Fibroblast of skin of left biceps (primary cell): Measurements from ENCODE around the gene FOXO1.
"Not testable (repeated sequence)": the region's sequence is repeated elsewhere in the genome, so short reads cannot be mapped to it uniquely, and the experiment has no call there.

Experiments
- DNase-seq, 2 experiments: peaks; one replicate each; pipeline ENCODE4 v3.0.0-alpha.2; 2013; ENCODE audit warnings: low read depth in 2 of 2

Gene FOXO1

DNA sequence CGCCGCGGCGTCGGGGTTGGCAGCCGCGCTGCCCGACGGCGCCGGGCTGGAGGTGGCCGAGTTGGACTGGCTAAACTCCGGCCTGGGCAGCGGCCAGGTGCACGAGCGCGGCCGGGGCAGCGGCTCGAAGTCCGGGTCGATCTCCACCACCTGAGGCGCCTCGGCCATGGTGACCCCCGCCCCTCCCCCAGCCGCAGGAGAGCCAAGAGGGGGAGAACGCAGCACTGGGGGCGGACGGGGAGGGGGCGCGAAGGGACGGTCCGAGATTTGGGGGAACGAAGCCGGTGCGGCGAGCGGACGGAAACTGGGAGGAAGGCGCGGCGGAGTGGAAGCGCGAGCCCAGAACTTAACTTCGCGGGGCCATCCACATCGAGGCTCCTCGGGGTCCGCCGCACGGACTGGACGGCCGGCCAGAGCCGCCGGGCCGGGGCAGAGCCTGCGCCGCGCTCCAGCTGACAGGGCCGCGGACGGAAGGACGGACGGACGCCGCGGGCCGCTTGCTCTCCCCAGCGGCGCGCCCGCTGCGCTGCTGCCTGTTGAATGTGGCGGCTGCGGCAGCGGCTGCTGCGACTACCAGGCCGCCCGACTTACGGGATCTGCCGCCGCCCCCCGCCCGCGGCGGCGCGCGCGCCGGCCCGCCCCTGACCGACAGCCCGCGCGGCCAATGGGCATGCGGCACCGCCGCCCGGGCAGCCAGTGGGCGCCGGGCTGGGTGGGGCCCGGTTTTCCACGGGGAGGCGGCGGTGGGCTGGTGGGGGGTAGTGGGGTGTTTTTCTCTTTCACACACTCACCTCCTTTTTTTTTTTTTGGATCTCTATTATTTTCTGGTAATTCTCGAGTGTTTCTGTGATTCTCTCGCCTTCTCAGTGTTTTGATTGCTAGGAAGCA, at the start of gene FOXO1:
FOXO1 (minus strand) TSS at position 597 of the 888 bp plus-strand sequence; CDS start at position 168, 429 bp downstream.
- peak; percentile 68 to 72 for DNase-seq

DNA sequence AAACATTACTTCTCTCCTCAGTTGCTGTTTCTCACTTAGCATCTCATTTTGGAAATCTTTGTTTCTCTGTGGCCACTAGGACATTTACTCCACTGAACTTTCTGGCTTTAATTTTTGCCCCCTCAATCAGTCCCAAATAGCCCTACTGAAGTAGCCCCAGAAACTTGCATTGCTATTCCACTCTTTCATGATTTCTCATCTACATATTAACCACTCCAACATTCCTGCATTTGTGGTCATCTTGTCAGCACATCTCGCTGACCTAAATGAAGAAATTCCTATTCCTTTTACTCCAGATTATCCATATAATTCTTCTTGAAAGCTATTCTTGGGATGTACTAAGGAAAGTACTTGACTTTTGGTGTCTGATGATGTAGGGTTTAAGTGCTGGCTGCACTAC, 48.0 kb upstream of the FOXO1 start:
- DNase-seq, result not testable (repeated sequence)

DNA sequence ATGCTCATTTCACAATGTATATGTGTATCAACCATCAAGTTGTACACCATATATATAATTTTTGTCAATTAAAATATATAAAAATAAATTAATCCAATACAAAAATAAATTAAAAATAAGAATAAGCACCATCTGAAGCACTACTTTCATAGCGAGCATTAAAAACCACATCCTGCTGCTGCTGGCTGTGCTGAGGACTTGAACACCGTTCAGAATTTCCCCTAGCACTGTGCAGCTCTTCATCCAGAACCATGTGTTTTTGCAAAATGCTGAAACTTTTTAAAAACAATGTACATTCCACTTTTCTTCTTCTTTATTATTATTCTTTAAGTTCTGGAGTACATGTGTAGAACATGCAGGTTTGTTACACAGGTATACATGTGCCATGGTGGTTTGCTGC, 40.0 kb upstream of the FOXO1 start:
- no peak for DNase-seq

DNA sequence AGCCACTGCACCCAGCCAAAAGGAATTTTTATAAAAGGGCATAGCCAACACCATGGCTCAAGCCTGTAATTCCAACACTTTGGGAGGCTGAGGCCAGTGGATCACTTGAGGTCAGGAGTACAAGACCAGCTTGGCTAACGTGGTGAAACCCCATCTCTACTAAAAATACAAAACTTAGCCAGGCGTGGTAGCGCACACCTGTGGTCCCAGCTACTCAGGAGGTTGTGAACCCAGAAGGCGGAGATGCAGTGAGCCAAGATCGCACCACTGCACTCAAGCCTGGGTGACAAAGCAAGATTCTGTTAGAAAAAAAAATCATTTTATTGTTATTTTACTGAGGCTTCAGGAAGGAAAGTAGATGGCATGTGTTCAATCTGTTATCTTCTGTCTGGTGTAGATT, 31.3 kb upstream of the FOXO1 start:
- DNase-seq, result no peak

DNA sequence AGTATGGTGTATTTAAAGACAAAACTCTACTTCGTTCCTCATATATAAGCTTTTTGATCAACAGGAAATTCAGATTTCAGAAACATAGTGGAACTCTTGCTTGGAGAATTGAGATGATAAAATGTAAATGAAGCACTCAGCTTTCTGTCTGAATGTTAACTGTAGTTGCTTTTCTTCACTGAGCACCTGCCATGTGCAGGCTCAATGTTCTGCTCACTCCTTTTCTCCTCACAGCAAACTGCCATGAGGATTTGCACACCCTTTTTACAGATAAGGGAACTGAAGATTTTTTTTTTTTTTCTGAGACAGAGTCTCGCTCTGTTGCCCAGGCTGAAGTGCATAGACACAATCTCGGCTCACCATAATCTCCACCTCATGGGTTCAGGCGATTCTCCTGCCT, 28.0 kb upstream of the FOXO1 start:
- DNase-seq, result no peak

DNA sequence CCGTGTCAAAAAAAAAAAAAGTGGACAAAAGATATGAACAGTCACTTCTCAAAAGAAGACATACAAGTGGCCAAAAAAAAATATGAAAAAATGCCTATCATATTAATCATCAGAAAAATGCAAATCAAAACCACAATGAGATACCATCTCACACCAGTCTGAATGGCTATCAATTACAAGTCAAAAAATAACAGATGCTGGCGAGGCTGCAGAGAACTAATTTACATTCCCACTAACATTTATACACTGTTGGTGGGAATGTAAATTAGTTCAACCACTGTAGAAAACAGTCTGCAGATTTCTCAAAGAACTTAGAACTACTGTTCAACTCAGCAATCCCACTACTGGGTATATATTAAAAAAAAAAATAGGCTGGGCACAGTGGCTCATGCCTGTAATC, 26.5 kb upstream of the FOXO1 start:
- DNase-seq, result no peak

DNA sequence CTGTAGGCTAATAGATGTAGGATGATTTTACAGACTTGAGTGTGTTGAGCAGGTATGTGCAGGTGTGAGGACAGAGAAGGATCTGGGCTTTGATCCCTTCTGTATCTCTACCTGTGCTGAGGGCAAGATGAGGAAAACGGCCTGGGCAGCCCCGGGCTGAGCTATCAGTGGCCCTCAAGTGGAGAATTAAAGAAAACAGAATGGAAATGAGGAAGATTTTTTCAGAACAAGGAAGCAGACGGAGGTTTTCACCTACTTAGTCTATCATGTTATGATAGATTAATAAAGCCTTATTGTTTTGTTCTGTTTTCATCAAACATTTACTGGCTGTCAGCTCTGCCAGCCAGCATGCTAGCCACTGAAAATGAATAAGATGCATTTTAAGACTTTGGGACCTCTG, 22.3 kb upstream of the FOXO1 start:
- no peak for DNase-seq

DNA sequence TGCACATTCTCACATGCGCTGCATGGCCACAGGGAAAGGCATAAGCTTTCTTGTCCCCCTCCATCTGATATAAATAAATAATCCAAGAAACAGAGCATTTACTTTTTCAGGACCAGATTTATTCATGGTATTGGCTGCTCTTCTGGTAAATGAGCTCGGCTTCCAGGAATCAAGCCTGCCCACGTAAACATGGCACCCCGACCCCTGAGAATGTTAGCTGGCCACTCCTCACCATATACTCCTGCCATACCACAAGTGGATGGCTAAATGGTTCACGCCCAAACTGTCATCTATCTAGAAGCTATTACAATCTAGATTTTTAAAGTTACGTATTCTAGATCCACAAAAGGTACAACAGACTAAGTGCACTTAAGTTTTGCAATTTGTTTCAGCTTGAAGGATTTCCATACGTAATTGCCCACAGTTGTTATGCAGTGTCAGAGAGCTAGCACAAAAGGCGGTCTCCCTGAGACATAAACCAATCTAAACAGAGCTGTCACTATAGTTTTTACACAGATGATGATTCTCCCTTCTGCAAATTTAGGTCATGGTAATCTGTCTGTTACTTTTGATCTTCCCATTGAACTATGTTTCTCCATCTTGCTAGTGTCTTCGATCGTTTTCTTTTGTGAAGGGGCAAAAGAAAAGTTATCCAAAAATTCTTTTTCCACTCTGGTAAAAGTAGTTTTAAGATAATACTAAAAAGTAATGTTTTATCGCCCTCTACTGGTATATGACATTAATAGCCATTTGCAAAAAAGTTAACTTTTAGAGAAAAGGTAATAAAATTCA, 16.2 kb upstream of the FOXO1 start:
- DNase-seq, result no peak

DNA sequence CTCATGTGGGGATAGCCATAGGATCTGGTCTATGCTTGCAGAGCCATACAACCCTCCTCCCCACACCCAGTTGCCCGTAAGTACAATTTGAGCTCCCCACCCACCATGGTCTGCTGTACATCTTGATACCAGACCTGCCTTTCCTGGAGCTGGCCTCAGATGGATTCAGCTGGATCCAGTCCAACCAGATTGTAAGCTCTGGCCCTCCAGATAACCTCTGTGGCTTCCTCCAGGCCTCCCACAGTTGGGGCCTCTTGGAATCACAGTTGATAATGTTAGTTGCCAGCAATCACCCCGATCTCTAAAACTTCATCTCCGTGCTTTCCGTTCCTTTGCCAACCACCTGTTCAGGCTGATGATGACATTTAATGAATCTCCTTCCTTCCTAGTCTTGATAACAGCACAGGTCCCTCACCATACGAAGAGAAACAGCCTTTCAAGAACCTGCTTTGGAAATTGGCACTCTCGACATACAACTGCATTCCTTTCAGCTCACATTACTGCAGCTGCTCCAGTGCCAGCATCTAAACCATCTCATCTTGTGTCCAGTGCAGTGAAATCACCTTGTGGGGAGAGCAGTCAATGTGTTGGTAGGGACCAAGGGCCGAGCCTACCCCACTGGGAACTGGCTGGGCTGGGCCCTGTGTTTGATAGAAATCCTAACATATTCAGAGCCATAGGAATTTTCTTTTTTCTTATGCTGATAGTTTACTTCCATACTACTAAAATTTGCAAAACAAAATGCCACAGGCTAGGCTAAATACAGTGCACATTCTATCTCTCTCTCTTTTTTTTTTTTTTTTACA, 15.1 kb upstream of the FOXO1 start:
- DNase-seq, result no peak

DNA sequence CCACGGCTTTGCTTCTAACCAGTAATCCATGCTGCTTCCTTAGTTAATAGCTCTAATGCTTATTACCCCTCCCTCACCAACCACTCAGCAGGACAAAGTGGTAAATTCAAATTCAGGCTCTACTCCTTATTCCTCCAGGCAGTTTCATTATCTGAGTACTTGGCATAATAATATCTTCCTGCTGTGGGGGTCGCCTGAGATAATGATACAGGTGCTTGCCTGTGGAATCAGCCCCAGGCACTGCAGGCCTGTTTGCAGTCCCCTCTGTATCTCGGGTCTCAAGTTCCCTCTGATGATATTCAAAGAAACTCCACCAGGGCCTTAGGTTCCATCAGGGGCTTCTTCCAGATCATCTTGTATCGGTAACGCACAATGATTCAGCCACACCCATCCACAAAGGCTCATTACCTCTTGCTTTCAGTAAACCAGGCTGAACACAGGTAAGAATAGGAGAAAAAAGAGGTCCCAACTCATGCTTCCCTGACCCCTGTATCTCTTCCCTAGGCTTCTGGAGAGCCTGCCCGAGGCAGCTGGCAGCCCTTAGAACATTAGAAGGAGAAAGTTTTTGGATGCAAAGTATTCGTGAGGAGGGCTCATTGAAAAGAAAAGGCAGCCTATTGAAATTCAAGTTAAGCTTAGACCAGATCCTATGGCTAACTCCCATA, 14.3 kb upstream of the FOXO1 start:
- no peak for DNase-seq

DNA sequence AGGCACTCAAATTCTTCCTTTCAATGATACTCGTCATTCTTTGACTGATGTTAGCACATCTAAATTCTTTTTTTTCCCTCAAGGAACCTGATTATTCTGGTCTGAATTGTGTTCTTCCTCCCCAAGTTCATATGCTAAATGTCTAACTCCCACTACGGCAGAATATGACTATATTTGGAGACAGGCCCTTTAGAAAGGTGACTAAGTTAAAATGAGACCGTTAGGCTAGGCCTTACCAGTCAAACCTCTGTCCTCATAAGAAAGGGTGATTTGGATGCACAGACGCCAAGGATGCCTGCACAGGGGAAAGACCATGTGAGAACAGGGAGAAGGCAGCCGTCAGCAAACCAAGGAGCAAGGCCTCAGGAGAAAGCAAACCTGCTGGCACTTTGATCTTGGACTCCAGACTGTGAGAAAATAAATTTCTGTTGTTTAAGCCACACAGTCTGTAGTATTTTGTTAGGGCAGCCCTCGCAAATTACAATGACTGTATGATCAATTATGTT, 13.1 kb upstream of the FOXO1 start:
- no peak for DNase-seq

DNA sequence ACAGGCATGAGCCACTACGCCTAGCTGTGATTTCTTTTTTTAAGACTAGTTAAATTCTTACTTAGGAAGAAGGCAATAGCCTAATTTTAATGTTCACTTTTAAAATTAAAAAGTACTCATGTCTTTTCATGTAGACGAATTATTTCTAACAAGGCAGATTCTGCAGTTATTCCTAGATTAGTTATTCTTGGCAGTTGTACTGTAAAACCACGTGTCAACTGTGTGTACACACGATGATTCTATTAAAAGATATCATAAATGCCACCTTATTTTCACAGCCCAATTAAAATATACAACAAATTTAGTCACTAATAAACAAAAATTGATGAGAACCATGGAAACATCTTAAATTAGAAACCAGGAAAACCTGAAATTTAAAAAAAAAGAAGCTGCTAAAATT, 10.6 kb upstream of the FOXO1 start:
- DNase-seq, result no peak

DNA sequence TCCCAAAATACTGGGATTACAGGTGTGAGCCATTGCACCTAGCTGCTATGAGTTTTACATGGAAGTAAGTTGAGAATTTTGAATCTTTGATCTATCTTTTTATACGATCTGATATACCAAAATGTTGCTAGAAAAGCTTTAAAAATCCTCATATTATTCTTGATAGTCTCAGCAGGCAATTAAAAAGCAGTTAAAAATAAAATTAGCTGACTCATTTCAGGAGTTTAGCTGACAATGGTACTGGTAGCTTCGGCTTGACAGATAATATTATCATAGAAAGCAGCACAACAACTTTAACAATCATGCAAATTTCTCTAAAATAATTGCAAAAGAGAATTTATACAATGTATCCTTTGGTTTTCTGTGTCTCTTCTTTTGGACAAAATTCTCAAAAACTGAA, 9.6 kb upstream of the FOXO1 start:
- no peak for DNase-seq

DNA sequence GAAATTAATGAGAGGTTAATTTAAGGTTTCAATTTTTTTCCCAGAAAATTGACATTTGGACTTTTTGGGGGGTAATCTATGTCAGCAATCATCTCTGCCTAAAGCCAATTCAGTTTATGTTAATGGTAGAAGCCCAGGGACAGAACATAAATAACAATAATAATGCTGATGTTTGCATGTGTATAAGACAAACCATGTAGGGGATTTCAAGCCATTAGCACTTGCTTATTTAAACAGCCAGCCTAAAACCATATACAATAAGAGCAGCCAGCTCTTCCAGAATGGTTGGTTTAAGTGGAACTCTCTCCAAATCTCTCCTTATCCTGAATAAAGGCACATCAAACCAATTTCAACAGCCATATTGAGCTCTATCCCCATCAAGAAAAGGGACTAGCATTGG, 7.0 kb upstream of the FOXO1 start:
- no peak for DNase-seq

DNA sequence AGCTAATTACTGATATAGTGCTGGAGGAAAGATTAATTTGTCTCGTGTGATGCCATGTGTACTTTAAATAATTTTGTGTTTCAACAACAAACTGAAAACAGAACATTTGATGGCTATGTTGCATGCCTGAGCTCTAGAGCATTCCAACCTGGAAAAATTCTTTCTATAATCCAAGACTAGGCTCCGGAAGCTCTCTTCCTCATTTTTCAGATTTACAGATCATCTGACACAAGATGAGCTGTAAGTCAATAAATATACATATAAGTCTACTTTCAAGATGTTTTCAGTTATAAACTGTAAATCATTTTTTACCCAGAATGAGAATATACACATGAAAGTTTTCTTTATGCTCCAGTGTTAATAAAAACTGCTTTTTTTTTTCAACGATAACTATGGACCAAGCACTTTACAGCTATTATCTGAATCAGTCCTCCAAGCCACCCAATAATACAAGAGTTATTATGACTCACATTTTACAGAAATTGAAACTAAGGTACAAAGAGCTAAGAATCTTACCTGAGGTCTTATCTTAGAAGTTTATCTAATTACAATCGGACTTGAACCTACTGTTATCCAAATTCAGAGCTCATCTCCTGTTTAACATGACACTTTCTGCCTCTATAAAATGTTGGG, 6.4 kb upstream of the FOXO1 start:
- DNase-seq, result no peak

DNA sequence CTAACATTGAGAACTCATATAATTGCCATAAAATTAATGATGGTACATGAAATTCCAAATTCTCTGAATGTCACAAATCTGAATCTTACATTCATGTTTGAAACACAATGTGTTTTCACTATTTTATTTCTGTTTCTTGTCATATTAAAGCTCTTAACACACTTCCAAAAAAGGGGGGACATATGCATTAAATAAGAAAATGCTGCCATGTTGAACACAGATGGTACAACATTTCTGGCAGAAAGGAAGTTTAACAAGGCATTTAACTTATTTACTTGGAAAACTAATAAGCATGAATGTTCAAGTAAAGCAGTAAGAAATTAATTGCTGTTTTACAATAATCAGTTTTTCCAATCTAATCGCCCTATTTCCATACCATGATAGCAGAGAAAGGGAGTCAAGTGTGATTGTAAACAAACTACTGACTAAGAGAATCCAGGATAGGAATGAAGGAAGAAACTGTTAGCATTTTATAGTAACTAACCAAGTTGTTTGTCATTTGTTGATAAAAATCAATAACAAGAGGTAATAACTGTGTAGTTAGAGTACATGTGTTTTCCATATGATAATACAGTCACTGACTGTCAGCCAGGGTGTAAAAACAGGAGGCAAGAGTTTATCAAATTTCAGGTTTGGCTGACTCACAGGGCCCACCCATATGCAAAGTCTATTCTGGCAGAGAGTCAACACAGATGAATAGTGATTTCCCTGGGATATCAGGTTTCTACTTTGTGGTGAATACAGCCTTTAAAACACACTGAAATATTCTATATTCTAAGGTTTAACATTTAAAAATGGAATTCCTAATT, 5.7 kb upstream of the FOXO1 start:
- DNase-seq, result peak; percentile 47 to 57

DNA sequence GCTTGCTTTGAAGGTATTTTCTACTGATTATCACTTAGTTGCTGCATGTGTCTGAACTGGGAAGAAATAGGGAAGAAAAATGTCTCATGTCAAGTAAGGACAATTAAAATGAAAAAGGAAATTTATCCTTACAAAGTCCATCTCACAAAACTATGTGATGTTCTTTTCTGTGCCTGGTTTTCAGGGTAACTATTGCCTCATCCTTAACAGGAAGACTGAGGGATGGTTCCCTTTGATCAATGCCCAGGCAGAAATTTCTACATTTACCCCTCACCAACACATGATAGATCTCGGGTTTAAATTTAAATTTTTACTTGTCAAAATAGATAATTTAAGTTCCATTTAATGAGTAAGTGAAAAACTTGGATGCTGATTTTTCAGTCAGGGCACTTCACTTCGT, 3.9 kb upstream of the FOXO1 start:
- DNase-seq, result no peak

DNA sequence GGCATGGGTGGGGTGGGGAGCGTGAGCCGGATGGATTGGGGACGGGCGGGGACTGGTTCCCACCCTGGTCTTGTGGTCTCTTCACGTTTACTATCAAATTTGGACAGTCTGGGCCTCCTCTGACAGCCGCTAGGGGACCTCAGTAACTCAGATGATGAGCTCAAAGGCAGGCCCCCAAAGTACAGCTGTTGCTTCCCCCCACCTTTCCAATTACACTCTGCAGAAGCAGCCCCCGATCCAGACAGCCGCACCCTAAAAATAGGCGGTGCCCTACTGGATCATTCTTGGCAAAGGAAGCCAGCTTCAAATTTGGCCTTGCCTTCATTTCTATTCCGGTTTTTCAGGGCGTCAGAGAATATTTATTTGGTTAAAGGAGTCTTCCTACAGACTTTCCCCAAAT, 1.9 kb upstream of the FOXO1 start:
- no peak for DNase-seq

DNA sequence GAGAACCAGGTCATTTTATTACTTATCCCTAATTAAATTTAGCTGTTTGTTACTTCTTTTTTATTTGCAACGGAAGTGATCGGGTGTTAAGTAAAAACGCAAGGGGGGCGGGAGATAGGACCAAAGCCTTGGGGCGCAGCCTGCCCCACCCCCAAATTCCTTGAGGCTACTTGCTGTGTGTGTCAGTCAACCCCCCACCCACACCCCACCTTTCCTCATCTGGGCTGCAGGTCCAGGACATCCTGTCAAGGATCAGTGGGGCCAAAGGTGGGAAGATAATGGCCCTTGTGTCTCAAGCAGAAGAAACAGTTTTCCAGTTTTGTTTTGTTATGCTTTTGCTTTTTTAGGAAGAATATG, 1.2 kb upstream of the FOXO1 start:
- no peak for DNase-seq

DNA sequence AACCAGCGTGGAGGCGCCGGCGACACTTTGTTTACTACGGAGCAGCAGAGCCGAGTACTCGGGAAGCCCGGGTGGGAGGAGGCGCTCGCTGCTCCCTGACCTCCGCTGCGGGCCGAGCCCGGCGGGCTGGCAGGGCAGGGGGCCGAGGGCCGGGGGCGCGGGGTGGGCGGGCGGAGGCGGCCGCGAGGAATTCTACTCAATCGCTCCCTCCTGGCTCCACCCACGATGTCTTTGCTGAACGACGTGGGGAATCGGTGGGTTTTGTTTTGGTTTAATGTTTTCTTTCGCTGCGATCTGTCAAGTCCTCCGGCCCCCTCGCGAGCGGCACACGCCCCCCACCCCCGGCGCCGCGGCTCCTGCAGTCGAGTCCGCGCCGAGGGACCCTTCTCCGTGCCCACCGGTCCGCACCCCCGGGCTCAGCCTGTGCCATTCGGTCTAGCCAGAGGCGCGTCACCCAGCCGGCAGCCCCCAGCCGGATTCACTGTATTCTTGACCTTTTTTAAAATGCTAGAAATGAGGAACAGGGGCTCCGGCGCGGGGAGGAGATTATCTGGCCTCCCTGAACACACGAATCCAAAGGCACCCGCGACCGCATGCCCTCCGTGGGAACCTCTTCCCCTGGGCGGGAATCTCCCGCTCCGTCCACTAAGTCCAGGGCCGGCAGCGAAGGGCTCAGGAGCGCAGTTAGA, 636 bp upstream of the FOXO1 start:
- no peak for DNase-seq
